Activated CD4-positive, alpha-beta T cell treated with anti-CD3 and anti-CD28 coated beads for 36 hours (primary cell): ENCODE measurements around the gene PRSS38. TPM values are rescaled to one million over a fixed set of nuclear protein-coding genes. Genes with fewer than 3 reads are reported as not detected.
A peak's percentile ranks its signal among the peaks of the same experiment; 100 is the strongest.

Experiments
- ATAC-seq: fragments of 200-7000 bp; cut with Tn5 transposase; one replicate; pipeline ENCODE4 v1.10.0; 2021; ENCODE audit warnings: mild to moderate bottlenecking, moderate library complexity
- CTCF ChIA-PET: fragments of 350-600 bp; sonication (Branson Sonifier 250); formaldehyde crosslinking; loops from one replicate; lab custom pipeline; 2021; ENCODE audit warnings: antibody characterized with exemption; lab: Charles Lee
- POLR2A ChIA-PET: fragments of 350-600 bp; sonication (Branson Sonifier 250); formaldehyde crosslinking; loops from one replicate; lab custom pipeline; 2021; ENCODE audit warnings: antibody characterized with exemption, inconsistent platforms; lab: Charles Lee
- DNase-seq: peaks from one replicate; pipeline ENCODE4 v3.0.0-alpha.2; 2020
- H3K27ac Mint-ChIP-seq: one replicate; pipeline ENCODE4 v1.8.0; 2021; ENCODE audit warnings: mixed read lengths
- H3K27me3 Mint-ChIP-seq: one replicate; pipeline ENCODE4 v1.8.0; 2021; ENCODE audit warnings: mixed read lengths
- H3K36me3 Mint-ChIP-seq: one replicate; pipeline ENCODE4 v1.8.0; 2021; ENCODE audit warnings: low read depth, mixed read lengths
- H3K4me1 Mint-ChIP-seq: one replicate; pipeline ENCODE4 v1.8.0; 2021; ENCODE audit warnings: mixed read lengths
- H3K4me3 Mint-ChIP-seq: one replicate; pipeline ENCODE4 v1.8.0; 2021; ENCODE audit warnings: mild to moderate bottlenecking, moderate library complexity, mixed read lengths
- H3K9me3 Mint-ChIP-seq: one replicate; pipeline ENCODE4 v1.8.0; 2021; ENCODE audit warnings: low read depth, mixed read lengths
- intact Hi-C, 2 experiments: fragments of 100-400 bp; cut with DNase I in 1 of 2; cut with micrococcal nuclease in 1 of 2; formaldehyde crosslinking; loops; one replicate each; pipeline versions ENCODE4 v1.14.2 to v1.15.1; 2022 to 2024; cut with DNase I, micrococcal nuclease
- total RNA-seq, 2 experiments: library from RNA; stranded (reverse); gene quantifications; one replicate each; pipeline ENCODE4 v1.2.3, GENCODE V29; 2021

The PRSS38 gene
- total RNA-seq, 2 experiments from 2014 or later: not detected

DNA sequence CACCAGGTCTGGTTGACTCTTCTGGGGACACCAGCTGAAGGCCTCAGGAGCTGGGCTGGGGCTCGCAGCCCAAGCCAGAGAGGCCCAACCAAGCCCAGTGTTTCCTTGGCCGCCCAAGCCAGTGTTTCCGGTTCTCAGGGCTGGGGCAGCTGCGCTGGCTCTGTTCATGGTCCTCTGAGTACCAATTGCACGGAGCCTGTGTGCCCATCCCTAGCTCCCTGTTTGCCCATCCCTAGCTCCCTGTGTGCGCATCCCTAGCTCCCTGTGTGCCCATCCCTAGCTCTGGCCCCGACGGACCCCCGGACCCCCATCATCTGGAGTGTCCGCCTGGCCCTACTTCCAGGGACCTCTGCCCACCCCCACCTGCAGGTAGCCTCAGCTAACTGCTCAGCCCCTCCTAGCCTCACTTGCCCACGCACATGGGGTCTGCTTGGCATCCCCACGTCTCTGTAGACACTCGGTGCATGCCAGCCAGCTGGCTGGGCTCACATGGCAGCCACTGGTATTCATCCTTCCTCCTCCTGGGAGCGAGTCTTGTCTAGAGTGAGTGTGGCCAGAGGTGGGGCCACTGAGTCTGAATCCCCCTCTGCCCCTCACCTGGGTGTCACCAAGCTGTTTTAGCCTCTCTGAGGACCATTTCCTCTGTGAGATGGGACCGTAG lies 68.3 kb downstream of the PRSS38 start:
- ChIA-PET POLR2A (no interaction called here), CTCF (no interaction called here)
- DNase-seq: no peak

DNA sequence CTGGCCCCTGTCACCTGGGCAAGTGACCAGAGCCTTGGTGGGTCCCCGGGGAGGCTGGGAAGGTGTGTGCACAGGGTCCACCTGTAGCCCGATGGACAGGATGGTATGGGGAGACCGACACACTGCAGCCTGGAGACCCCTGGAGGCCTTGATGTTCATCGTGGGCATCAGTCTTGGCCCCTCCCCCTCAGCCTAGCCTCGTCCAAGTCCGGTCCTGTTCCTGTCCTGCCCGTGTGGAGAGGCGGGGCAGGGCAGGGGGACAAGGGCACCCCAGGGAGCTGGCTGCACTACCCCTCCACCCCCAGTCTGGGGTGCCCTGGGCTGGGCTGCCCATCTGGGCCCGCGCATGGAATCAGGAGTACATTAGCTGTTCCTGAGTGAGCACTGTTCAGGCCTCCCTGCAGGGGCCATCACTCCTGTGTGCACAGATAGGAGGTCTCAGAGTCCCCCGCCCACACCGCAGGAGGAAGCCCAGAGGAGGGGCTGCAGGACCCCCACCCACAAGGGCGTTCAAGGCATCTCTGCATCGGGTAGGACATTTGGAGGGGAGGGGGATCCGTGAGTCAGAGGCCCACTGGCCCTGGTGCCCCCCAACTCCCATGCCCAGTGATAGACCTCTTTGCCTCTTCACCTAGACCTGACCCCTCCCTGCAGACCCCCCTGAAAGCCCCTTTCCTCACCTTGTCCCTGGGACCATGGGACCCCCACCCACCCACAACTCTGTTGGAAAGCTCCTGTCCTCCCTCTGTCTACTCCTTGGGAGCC lies 69.1 kb downstream of the PRSS38 start:
- H3K9me3 Mint-ChIP-seq: no peaks in the 10 kb centered on the region
- peaks cover 32% of the 10 kb centered on the region for H3K4me1 Mint-ChIP-seq
- DNase-seq (no peak), ATAC-seq (no peak)
- intact Hi-C loops: no loop called here
- H3K27ac Mint-ChIP-seq: no peak overlapping the region
- H3K4me3 Mint-ChIP-seq: no peak overlapping the region
- ChIA-PET CTCF (no interaction called here), POLR2A (no interaction called here)
- H3K27me3 Mint-ChIP-seq: no peaks in the 10 kb centered on the region
- no peaks in the 10 kb centered on the region for H3K36me3 Mint-ChIP-seq

More for the DNA sequence above, 68.3 kb downstream of the PRSS38 start:
- Mint-ChIP-seq H3K36me3 (no peaks in the 10 kb centered on the region), H3K4me3 (no peak overlapping the region), H3K4me1 (peaks cover 32% of the 10 kb centered on the region), H3K27ac (no peak overlapping the region), H3K27me3 (no peaks in the 10 kb centered on the region), H3K9me3 (no peaks in the 10 kb centered on the region)
- no peak for ATAC-seq
- intact Hi-C loops: no loop called here

DNA sequence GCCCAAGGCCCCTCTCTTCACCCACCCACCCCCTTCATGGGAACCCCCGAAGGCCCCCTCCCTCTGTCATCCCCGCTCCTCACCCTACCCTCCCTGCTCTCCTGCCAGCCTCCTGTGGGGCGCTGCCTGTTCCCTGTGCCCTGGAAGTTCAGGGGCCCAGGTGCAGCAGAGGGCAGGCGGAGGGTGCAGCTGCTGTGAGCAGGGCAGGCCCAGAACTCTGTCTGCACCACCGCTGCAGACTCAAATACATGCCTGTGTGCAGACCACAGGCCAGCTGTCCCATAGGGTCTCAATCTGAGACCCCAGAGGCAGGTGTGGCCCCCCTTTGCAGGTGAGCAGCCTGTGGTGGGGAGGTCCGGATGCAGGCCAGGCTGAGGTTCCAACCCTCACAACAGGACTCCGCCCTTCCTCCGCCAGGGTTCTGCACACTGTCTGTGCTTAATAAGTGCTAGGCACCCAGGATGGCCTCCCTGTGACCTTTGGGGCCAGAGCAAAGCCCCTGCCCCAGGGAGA lies 69.7 kb downstream of the PRSS38 start:
- ChIA-PET CTCF (interaction anchor here (0.7 kb wide), 1 partner anchor 36 kb away, joined by 3 read pairs; no protein-coding TSS in a partner anchor), POLR2A (no interaction called here)
- DNase-seq: peak; percentile 32
- Mint-ChIP-seq H3K36me3 (no peaks in the 10 kb centered on the region), H3K9me3 (no peaks in the 10 kb centered on the region), H3K4me1 (peaks cover 32% of the 10 kb centered on the region), H3K27me3 (no peaks in the 10 kb centered on the region), H3K4me3 (peak overlapping the region; percentile 4), H3K27ac (peak overlapping the region; percentile 78)
- intact Hi-C loops: no loop called here
- ATAC-seq: peak; percentile 50

DNA sequence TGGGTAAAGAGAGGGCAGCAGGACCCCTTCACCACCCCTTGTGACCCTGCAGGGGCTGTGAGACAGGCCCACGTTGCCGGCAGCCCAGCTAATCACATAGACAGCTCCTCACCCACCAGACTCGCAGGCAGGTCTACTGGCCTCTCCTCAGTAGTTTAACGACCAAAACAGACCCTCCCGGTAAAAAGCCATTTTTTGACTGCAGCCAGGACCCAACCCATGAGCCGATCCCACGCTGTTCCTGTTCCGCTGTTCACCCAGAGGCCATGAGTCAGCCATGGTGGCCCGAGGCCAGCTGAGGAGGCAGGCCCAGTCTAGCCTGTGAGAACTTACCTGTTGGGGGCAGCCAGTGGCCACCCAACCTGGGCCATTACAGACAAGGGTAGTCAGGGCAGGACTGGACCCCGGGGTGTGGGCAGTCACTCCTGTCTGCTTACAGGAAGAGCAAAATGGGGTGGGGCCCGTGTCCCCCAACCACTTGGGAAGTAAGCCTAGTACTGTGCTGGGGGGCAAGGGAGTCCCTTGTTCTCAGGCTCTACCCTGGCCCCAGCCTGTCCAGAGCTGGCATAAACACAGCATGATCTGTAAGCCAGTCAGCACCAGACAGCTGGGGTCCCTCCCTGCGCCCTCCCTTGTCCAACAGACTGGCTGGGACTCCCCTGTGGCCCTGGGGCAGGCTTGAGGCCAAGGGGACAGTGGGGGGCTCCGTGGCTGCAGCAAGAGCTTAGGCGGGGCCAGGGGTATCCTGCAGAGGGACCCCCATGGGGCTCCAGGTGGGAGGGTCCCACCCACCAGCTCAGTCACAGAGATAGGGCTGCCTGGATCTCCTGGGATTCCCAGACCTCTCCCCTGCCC lies 70.4 kb downstream of the PRSS38 start:
- POLR2A ChIA-PET: no interaction called here
- CTCF ChIA-PET: interaction anchor here (0.7 kb wide), 1 partner anchor 37 kb away, joined by 3 read pairs; no protein-coding TSS in a partner anchor
- no peaks in the 10 kb centered on the region for H3K27me3 Mint-ChIP-seq

DNA sequence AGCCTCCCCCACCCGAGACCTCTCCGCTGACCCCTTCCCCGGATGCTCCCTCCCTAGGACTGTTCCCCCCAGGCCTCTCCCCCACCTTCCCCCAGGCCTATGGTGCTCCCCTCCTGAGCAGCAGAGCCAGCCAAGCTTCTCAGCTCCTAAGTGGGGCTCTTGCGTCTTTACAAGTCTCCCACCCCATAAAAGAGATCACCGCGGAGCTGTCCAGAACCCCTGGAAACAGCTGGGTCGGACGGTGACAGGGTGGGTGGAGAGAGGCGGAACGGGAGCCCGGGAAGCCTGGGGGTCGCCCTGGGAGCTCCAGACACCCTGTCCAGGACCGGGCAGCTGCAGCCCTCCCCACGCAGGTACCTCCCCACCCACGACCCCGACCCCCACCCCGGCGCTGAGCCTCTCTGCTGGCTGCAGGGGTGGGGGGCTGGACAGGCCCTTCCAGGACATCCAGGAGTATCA lies 71.1 kb downstream of the PRSS38 start:
- ChIA-PET POLR2A (no interaction called here), CTCF (no interaction called here)
- Mint-ChIP-seq H3K36me3 (no peaks in the 10 kb centered on the region), H3K4me3 (no peak overlapping the region), H3K4me1 (peaks cover 32% of the 10 kb centered on the region), H3K27ac (peak overlapping the region; percentile 37), H3K9me3 (no peaks in the 10 kb centered on the region), H3K27me3 (no peaks in the 10 kb centered on the region)
- ATAC-seq (no peak), DNase-seq (no peak)
- intact Hi-C loops: no loop called here

More for the DNA sequence above, 70.4 kb downstream of the PRSS38 start:
- Mint-ChIP-seq H3K36me3 (no peaks in the 10 kb centered on the region), H3K4me1 (peaks cover 32% of the 10 kb centered on the region), H3K4me3 (peak overlapping the region; percentile 4), H3K9me3 (no peaks in the 10 kb centered on the region), H3K27ac (peak overlapping the region; percentile 78)
- peak; percentile 30 for ATAC-seq
- intact Hi-C loops: no loop called here
- DNase-seq: peak; percentile 40

DNA sequence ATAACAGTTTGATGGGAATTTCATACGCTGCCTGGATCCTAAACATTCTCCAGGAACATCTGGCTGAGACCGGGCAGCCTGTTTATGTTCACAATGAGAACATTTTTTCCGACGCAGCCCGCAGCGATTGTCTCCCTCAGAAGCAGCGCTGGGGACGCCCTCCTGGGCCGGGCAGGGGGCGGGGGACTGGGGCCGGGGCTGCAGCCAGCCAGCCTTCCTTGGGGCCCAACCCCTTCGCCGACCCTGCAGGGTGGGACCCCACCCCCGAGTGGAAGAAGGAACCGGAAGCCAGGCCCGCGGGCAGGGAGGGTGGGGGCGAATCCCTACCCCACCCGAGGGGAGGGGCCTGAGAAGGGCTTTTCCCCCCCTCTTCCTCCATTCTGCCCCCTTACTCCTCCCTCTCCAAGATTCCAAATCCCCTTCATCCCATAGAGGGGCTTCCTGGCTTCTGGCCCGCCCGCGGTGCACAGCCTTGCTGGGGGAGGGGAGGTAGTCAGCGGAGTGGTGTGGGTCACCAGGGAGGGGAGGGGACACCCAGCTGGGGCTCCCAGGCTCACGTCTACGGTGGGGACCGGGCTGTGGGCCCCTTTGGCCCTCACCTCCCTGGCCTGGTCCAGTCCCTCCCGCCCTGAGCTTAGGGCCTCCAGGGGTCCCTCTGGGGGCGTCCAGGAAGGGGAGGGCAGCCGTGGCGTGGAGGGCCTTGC lies 71.7 kb downstream of the PRSS38 start:
- ChIA-PET CTCF (interaction anchor here (1.6 kb wide), 1 partner anchor 17 kb away, joined by 4 read pairs; no protein-coding TSS in a partner anchor), POLR2A (no interaction called here)
- H3K4me1 Mint-ChIP-seq: peaks cover 32% of the 10 kb centered on the region
- ATAC-seq (peak; percentile 42), DNase-seq (peak; percentile 59)
- intact Hi-C loops: loop anchor here in 1 of 2 experiments (1.0 kb wide), 1 partner anchor 99 kb away; no protein-coding TSS in a partner anchor
- no peaks in the 10 kb centered on the region for H3K36me3 Mint-ChIP-seq
- H3K27me3 Mint-ChIP-seq: no peaks in the 10 kb centered on the region
- no peak overlapping the region for H3K4me3 Mint-ChIP-seq
- peak overlapping the region; percentile 37 for H3K27ac Mint-ChIP-seq
- H3K9me3 Mint-ChIP-seq: no peaks in the 10 kb centered on the region

DNA sequence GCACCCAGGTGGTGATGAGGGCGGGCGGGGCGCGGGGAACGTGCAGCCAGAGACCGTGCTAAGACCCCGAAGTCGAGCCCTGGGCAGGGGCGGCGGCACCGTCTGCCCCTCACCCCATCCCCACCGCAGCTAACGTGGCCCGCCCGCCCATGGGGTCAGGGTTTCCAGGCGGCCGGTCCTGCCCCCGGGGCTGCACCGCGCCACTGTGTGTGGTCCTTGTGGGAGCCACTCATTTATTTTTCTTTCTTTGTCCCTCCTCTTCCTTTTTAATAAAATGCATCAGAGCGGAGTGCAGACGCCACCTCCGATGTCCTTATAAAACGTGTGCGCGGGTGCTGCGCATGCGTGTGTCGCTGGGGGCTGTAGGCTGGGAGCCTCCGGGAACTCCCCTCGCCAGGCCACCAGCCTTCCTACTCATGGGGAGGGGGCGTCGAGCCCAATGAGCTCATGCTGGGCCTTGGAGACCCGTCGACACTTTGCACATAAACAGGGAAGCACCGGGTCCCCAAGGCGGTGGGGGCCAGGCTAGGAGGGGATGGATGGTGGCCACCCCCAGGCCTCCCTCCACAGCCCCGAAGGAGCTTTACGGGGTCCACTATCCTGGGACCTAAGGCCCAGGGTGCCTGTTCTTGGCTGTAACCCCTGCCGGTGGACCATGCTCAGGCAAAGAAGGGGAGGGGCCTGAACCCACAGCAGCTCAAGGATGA lies 72.4 kb downstream of the PRSS38 start:
- intact Hi-C loops: loop anchor here in 1 of 2 experiments (1.0 kb wide), 1 partner anchor 100 kb away; no protein-coding TSS in a partner anchor
- CTCF ChIA-PET: interaction anchor here (1.6 kb wide), 1 partner anchor 17 kb away, joined by 4 read pairs; no protein-coding TSS in a partner anchor
- H3K36me3 Mint-ChIP-seq: no peaks in the 10 kb centered on the region
- DNase-seq (no peak), ATAC-seq (no peak)
- peak overlapping the region; percentile 55 for H3K27ac Mint-ChIP-seq
- POLR2A ChIA-PET: no interaction called here
- H3K9me3 Mint-ChIP-seq: no peaks in the 10 kb centered on the region
- H3K4me1 Mint-ChIP-seq: peaks cover 32% of the 10 kb centered on the region
- H3K27me3 Mint-ChIP-seq: no peaks in the 10 kb centered on the region
- no peak overlapping the region for H3K4me3 Mint-ChIP-seq

DNA sequence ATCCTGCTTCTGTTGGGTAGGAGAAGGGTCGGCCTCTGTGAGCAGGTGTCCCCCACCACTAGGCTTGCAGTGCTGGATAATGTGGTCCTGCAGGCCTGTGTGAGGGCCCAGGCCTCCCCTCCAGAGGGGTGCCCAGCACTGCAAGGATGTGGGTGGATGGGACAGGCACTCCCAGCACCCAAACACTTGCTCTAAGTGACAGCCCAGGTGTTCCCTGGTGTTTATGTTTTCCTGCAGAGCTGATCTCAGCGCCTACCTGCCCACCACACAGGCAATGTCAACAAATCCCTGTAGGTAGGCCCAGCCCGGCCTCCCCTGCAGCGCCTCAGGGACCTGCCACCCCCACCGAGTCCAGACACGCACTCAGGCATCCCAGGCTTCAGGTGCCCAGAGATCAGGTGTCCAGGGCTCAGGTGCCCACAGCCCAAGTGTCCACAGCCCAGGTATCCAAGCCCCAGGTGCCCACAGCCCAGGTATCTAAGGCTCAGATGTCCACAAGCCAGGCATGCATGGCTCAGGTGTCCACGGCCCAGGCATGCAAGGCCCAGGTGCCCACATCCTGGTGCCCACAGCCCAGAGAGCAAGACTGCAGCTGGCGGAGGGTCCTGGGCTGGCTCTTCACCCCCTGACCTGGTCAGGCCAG lies 73.0 kb downstream of the PRSS38 start:
- ATAC-seq (no peak), DNase-seq (no peak)
- POLR2A ChIA-PET: no interaction called here
- intact Hi-C loops: no loop called here
- no peak overlapping the region for H3K4me3 Mint-ChIP-seq
- CTCF ChIA-PET: interaction anchor here (1.6 kb wide), 1 partner anchor 18 kb away, joined by 4 read pairs; no protein-coding TSS in a partner anchor
- H3K4me1 Mint-ChIP-seq: peaks cover 28% of the 10 kb centered on the region
- H3K9me3 Mint-ChIP-seq: no peaks in the 10 kb centered on the region
- H3K36me3 Mint-ChIP-seq: no peaks in the 10 kb centered on the region
- no peaks in the 10 kb centered on the region for H3K27me3 Mint-ChIP-seq
- H3K27ac Mint-ChIP-seq: no peak overlapping the region

DNA sequence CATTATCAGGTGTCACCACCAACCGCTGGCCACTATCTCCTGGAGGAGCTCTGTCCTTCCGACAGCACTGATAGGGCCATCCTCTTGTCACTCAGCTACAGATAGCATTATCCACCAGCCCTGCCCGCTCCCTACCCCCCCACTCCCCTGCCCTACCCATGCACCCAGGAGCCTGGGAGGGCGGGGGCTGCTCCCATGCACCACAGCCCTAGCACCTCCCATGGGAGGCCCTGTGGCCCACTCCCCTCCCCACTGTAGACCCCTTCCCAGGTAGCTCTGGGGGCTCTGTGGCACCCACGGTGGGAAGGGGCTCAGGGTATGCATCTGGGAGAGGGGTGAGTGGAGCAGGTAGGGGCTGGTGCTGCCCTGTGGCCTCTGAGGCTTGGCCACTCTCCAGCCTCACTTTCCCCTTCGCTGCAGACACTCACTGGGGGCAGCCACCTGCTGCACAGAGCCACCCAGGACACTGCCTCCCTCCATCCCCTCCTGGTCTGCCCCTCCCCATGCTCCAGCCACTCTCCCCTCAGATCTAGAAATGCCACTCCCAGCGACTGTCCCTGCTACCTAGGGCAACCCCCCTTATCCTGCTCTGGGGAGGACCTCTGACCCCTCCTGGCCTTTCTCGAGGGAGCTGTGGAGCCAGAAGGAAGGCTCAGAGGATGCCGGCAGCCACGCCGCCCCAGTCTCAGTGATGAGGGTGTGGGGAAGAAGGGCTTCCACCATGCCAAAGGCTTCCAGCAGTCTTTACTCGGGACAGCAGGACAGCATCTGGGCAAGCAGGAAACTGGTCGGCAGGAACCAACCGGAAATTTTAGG lies 73.8 kb downstream of the PRSS38 start:
- Mint-ChIP-seq H3K27ac (no peak overlapping the region), H3K4me1 (peaks cover 24% of the 10 kb centered on the region), H3K36me3 (no peaks in the 10 kb centered on the region), H3K4me3 (no peak overlapping the region), H3K9me3 (no peaks in the 10 kb centered on the region), H3K27me3 (no peaks in the 10 kb centered on the region)
- ATAC-seq (no peak), DNase-seq (no peak)
- ChIA-PET CTCF (interaction anchor here (1.6 kb wide), 1 partner anchor 19 kb away, joined by 4 read pairs; no protein-coding TSS in a partner anchor), POLR2A (no interaction called here)
- intact Hi-C loops: no loop called here
